K562 (cell line): Measurements from ENCODE around the gene NF2. TPM values are rescaled to one million over a fixed set of nuclear protein-coding genes. Genes with fewer than 3 reads are reported as not detected.

Experiments
- ATF2 ChIP-seq: sonication (generic); formaldehyde crosslinking; IDR thresholded peaks from 2 replicates; pipeline ENCODE4 v1.8.1; 2022; ENCODE audit warnings: missing genetic modification reagents
- ELF1 ChIP-seq: fragments of 200-800 bp; sonication (Bioruptor generic); IDR thresholded peaks from 2 replicates; pipeline ENCODE4 v1.6.1; 2016; ENCODE audit warnings: missing genetic modification characterization, missing compliant biosample characterization
- PML ChIP-seq: IDR thresholded peaks from 2 replicates; pipeline ENCODE4 v1.6.1; 2012; ENCODE audit warnings: low read length, inconsistent platforms
- YY1 ChIP-seq, 3 experiments: IDR thresholded peaks; 2 replicates each; pipeline ENCODE4 v1.6.1; 2011; ENCODE audit warnings: low read length in 2 of 3, mild to moderate bottlenecking in 2 of 3, moderate library complexity in 2 of 3, borderline replicate concordance in 1 of 3, control low read depth in 1 of 3, low read depth in 1 of 3; ENCODE audit not compliant: insufficient read depth in 3 of 3, insufficient replicate concordance in 2 of 3, control insufficient read depth in 1 of 3, insufficient read length in 1 of 3; ENCODE audit errors: extremely low read depth in 1 of 3
- ZNF280A ChIP-seq: fragments of 450-650 bp; IDR thresholded peaks from 2 replicates; pipeline ENCODE4 v1.6.1; 2018; ENCODE audit warnings: mild to moderate bottlenecking, low read depth; ENCODE audit not compliant: partially characterized antibody
- polyA plus RNA-seq, 8 experiments: library from polyadenylated mRNA; depleted of rRNA in 4 of 8; stranded (reverse) in 5 of 8; unstranded in 3 of 8; fragments of >200 nt; fragmentation: Nextera tagmentation in 2 of 8; fragmentation: Illumina TruSeq in 1 of 8; extraction: Ambion mirVana in 2 of 8; extraction: Trizol in 1 of 8; gene quantifications; 2 replicates each; pipeline versions ENCODE4 v1.2.1 to v1.2.3, GENCODE V29; 2011 to 2014; ENCODE audit warnings: inconsistent platforms in 1 of 8, missing spikeins in 1 of 8
- total RNA-seq, 7 experiments: library from RNA; depleted of rRNA in 6 of 7; stranded (reverse); fragments of >200 nt in 6 of 7; fragmentation: Illumina TruSeq in 2 of 7; extraction: Trizol in 2 of 7; gene quantifications; 2 replicates each; pipeline versions ENCODE4 v1.2.1 to v1.2.3, GENCODE V29; 2011 to 2021; ENCODE audit warnings: low replicate concordance in 1 of 7

The NF2 gene
- total and polyA plus RNA-seq, 9 of the 15 experiments (the other 6 are each of a cell fraction or from before 2014, with no cell fraction given): 2.2 to 32.5 (median 15.2) TPM

- TF ChIP-seq ZNF280A: no peak
- no peak for TF ChIP-seq ATF2 (CRISPR knock-in tag)
- no peak for TF ChIP-seq YY1 (IDR thresholded peaks at IDR 0.05; ENCODE audit: borderline replicate concordance in 1 of 3, control insufficient read depth in 1 of 3, extremely low read depth in 1 of 3, insufficient read depth in 3 of 3, insufficient read length in 1 of 3, insufficient replicate concordance in 2 of 3, low read depth in 1 of 3, low read length in 2 of 3)
- no peak for TF ChIP-seq ELF1 (tag)
- TF ChIP-seq PML: no peak
Observed at GRCh38 chr22:29719899-29720645, 116.6 kb downstream of the NF2 start, which contains the start of gene CABP7 (continued).
